ENCODE measurements around the gene FBXL22.
A peak's percentile ranks its signal among the peaks of the same experiment; 100 is the strongest.

FBXL22 gene

GRCh38 chr15:63597038-63597790 is at the start of gene FBXL22:
TSS of gene FBXL22 (plus strand) at chr15:63597387. CDS start at chr15:63597393, 6 bp downstream.
- no peak for DNase-seq (ENCODE audit: low read depth in 2 of 2)

GRCh38 chr15:63551400-63551799 is 45.8 kb upstream of the FBXL22 start:
- DNase-seq (ENCODE audit: low read depth in 2 of 2) = no peak

GRCh38 chr15:63553388-63553791 is 43.8 kb upstream of the FBXL22 start:
- DNase-seq (ENCODE audit: low read depth in 2 of 2) = peak; percentile 92 to 94

- no peak for DNase-seq (ENCODE audit: low read depth in 2 of 2)
Measured at GRCh38 chr15:63554337-63554927, 42.8 kb upstream of the FBXL22 start.

- no peak for DNase-seq (ENCODE audit: low read depth in 2 of 2)
Measured at GRCh38 chr15:63555507-63555906, 41.7 kb upstream of the FBXL22 start.

- DNase-seq (ENCODE audit: low read depth in 2 of 2) = no peak
Measured at GRCh38 chr15:63556246-63556645, 40.9 kb upstream of the FBXL22 start.

GRCh38 chr15:63556736-63557135 is 40.5 kb upstream of the FBXL22 start:
- no peak for DNase-seq (ENCODE audit: low read depth in 2 of 2)

- DNase-seq (ENCODE audit: low read depth in 2 of 2) = no peak
Measured at GRCh38 chr15:63559753-63560152, 37.4 kb upstream of the FBXL22 start.

- no peak for DNase-seq (ENCODE audit: low read depth in 2 of 2)
Measured at GRCh38 chr15:63560741-63561448, 36.3 kb upstream of the FBXL22 start.

GRCh38 chr15:63564093-63564492 is 33.1 kb upstream of the FBXL22 start:
- no peak for DNase-seq (ENCODE audit: low read depth in 2 of 2)

GRCh38 chr15:63565536-63566186 is 31.5 kb upstream of the FBXL22 start:
- no peak for DNase-seq (ENCODE audit: low read depth in 2 of 2)

- DNase-seq (ENCODE audit: low read depth in 2 of 2) = no peak
Measured at GRCh38 chr15:63572749-63573464, 24.3 kb upstream of the FBXL22 start.

- no peak for DNase-seq (ENCODE audit: low read depth in 2 of 2)
Measured at GRCh38 chr15:63573533-63573932, 23.7 kb upstream of the FBXL22 start.

- no peak for DNase-seq (ENCODE audit: low read depth in 2 of 2)
Measured at GRCh38 chr15:63575312-63575711, 21.9 kb upstream of the FBXL22 start.

- DNase-seq (ENCODE audit: low read depth in 2 of 2) = no peak
Measured at GRCh38 chr15:63576441-63576840, 20.7 kb upstream of the FBXL22 start.

- DNase-seq (ENCODE audit: low read depth in 2 of 2) = no peak
Measured at GRCh38 chr15:63582179-63582578, 15.0 kb upstream of the FBXL22 start.

- DNase-seq (ENCODE audit: low read depth in 2 of 2) = peak; percentile 51 to 58
Measured at GRCh38 chr15:63582718-63583426, 14.3 kb upstream of the FBXL22 start.

- no peak for DNase-seq (ENCODE audit: low read depth in 2 of 2)
Measured at GRCh38 chr15:63586790-63587189, 10.4 kb upstream of the FBXL22 start.

- DNase-seq (ENCODE audit: low read depth in 2 of 2) = no peak
Measured at GRCh38 chr15:63587527-63587926, 9.7 kb upstream of the FBXL22 start.

GRCh38 chr15:63588826-63589225 is 8.4 kb upstream of the FBXL22 start:
- no peak for DNase-seq (ENCODE audit: low read depth in 2 of 2)
